ENCODE results near the gene ADGRL3.

Gene ADGRL3

DNA sequence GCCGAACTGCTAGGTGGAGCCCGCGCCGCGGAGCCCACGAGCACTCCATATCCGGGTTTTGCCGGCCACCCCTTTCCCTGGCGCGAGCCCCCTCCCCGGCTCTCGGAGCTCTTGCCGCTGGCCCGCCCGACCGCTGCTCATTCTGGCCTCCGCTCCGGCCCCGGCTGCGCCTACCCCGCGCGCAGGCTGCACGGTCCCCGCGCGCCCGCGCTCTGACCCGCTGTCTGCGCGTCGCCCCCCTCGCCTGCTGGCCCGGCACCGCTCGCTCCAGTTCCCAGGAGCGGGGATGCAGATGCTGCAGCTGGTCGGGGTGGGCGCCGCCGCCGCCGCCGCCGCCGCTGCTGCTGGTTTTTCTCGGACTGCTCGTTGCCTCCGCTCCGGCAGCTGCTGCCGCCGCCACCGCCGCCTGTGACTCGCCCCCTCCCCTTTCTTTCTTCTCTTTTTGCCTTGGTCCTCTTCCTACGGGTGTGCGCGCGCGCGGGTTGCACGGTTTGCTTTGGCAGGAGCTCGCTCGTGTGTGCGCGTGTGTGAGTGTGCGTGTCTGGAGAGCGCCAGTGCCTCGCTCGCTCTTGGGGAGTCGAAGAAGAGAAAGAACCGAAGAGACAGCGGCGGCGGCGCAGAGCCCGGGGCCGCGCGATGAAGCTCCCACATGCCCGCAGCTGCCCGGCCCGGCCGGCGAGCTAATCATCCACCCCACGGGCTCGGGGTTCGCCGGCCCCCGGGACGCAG is at the start of gene ADGRL3:
TSS of gene ADGRL3 (plus strand) at position 140 of the 729 bp plus-strand sequence.
- DNase-seq (ENCODE audit: low read depth), result no peak

DNA sequence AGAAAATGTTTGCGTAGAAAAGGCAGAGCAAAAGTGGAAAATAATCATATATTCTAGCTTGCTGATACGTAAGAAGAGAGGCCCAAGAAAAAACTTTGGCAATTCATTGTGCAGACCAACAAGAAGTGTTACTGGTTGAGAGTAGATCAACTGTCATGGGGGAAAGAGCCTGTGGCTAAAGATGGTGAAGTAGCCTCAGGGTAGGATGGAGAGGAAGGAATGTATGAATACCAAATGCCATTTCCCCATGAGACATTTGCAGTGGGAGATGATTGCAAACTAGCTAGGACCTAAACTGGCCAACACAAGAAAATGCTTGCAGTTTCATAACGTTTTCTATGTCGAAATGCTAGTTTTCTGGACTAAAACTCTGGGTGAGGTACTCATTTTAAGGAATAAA is 47.7 kb upstream of the ADGRL3 start:
- DNase-seq (ENCODE audit: low read depth), result no peak

DNA sequence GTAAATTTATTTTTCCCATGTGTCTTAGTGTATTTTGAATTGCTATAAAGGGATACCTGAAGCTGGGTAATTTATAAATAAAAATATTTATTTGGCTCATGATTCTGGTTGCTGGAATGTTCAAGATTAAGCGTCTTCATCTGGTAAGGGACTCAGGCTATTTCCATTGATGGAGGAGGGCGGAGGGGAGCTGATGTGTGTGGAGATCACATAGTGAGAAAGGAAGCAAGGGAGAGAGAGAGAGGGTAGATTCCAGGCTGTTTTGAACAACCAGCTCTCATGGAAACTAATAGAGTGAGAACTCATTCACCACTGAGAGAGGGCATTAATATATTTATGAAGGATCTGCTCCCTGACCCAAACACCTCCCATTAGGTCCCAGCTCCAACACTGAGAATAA is 39.6 kb upstream of the ADGRL3 start:
- DNase-seq (ENCODE audit: low read depth), result no peak

DNA sequence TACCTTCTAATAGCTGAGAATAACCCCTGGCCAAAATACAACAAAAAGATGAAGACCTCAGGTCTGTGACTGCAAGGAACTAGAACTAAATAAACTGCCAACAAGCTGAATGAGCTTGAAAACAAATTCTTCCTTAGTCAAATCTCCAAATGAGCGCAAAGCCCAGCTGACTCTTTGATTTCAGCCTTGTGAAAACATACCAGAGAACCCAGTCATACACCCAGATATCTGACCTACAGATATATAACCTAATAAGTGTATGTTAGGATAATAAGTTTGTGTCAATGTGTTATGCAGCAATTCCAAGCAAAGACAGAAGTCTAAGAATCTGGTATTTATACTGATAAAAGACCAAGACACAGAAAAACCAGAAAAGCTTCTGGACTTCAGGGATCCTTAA is 38.0 kb upstream of the ADGRL3 start:
- DNase-seq (ENCODE audit: low read depth), result no peak

DNA sequence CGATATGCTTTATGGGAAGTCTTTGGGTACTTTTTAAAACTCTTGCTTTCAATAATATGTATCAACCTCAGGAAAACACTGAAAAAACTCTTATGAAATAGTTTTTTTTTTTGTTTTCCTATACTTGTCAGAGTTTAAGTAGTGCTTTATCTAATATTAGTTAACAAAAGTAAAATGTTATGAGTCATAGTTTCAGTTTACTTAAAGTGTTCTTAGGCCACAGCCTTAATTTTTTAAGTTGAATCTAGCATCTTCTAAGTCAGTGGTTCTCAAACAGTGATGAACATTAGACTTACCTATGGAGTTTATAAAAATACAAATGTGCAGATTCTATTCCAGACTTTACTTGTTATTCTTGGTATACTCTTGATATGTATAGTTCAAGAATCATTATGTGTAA is 26.3 kb upstream of the ADGRL3 start:
- DNase-seq (ENCODE audit: low read depth), result no peak

DNA sequence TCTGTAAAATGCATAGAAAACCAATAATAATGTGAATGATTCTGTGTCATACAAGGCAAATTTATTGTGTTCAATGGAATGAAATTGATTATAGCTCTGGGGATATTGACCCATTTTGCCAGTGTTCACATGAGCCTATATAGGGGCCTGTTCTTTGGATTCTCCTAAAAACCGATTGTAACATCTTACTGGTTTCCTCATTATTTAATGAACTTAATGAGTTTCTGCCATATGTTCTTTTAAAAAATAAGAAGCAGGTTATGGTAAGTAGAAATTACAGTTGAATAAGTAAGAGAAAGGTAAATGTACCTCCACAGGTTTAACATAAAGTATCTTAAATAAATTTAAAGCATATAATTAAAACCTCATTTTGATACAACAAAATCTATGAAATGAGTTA is 24.6 kb upstream of the ADGRL3 start:
- DNase-seq (ENCODE audit: low read depth), result no peak

DNA sequence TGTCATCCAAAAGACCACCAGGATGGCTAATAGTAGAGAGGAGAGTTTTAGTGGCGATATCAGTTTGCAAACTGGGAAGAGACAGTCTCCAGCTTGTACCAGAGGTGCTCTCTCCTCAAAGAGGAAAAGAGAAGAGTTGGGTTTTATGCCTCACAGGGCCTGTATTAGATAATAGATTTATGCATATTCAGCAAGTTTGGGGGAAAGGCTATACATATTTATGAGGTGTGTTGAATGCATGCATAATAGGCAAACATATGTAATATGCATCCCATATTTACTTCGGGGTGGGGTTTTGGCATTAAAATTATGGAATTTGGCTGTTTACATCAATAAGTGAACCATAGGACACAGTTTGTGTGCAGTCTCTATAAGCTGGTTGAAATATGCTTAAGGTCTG is 22.8 kb upstream of the ADGRL3 start:
- DNase-seq (ENCODE audit: low read depth), result no peak

DNA sequence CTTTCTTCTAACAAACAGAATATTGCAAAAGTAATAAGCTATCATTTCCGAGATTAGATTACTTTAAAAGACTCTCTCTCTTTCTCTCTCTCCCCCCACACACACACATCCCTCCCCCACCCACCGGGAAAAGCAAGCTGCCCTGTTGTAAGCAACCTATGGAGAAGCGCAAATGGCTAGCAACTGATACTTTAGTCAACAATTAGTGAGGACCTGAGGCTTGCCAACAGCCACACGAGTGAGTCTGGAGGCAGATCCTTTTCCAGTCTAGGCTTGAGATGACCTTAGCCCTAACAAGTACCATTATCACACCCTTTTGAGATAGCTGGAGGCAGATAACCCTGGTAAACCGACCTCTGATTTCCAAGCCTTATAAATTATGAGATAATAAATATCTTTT is 19.7 kb upstream of the ADGRL3 start:
- no peak for DNase-seq (ENCODE audit: low read depth)

DNA sequence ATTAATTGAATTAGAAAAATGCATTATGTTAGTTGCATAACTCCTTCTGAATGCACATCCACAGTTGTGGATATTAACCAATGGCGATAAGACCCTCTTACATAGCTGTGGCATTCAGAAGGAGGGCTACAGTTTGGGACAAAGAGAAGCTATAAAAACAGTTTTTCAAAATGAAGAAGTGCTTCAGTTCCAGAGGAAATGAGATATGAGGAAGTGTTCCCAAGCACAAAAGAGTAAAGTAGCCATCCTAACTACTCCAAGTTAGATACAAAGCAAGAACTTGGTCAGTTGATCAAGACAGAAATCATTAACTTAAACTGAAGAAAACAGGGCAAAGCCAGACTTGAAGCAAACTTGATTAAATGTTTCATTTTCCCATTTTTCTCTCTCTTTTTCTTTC is 17.2 kb upstream of the ADGRL3 start:
- no peak for DNase-seq (ENCODE audit: low read depth)

DNA sequence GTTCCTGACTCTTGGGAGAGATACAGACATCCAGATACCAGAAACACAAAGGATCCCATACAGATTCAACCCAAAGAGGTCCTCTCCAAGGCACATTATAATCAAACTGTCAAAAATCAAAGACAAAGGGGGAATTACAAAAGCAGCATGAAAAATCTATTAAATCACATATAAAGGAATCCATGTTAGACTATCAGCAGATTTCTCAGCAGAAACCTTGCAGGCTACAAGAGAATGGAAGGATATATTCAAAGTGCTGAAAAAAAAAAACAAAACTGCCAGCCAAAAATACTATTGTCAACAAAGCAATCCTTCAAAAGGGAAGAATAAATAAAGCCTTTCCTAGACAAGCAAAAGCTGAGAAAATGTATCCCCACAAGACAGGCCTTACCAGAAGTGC is 14.8 kb upstream of the ADGRL3 start:
- DNase-seq (ENCODE audit: low read depth), result no peak

DNA sequence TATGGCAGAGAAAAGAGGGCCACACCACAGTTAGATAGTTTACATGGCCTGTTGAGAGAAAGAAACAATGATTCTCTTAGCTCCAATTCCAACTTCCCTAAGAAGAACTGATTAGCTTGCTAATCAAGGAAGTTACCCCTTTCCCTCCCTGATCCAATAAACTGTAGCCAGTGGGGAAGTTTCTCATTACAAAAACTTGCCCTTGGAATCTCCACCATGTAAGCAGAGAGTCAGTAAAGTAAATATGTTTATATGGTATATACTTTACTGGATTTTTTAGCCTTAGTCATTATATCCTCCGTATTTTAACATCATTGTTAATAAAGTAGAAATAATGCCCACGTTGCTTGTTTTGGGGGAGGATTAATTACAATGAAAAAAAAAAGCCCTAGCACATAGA is 7.7 kb upstream of the ADGRL3 start:
- DNase-seq (ENCODE audit: low read depth), result no peak

DNA sequence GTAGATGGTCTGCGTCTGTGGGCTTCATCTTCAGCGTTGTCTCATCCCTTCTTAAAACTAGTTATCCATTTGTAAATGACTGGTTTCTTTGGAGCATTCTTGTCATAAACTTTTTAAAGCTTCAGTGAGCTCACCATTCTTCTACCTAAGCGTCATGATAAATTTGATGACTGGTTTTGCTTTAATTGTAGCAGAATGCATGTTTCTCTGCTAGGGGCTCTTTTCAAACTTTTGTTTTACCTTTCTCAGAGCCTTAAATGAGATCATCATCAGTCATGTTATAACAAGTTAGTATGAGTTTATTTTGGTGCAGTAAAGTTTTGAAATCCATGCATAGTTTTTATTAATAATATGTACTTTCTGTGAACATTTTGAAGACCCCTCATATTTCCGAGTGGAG is 6.3 kb upstream of the ADGRL3 start:
- no peak for DNase-seq (ENCODE audit: low read depth)

DNA sequence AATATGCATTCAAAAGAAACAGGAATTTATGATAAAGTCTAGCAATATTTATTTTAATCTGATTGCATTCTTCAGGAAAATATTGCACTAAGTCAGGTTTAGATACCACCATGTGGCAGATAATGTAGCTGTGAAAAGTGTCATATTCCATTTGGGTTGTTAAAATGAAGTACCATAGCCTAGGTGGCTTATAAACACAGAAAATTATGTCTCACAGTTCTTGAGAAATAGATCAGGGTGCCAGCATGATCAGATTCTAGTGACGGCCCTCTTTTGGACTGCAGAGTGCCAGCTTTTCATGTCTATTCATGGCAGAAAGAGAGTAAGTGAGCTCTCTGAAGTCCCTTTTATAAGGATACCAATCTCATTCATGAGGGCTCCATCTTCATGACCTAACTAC is 5.6 kb upstream of the ADGRL3 start:
- DNase-seq (ENCODE audit: low read depth), result no peak

DNA sequence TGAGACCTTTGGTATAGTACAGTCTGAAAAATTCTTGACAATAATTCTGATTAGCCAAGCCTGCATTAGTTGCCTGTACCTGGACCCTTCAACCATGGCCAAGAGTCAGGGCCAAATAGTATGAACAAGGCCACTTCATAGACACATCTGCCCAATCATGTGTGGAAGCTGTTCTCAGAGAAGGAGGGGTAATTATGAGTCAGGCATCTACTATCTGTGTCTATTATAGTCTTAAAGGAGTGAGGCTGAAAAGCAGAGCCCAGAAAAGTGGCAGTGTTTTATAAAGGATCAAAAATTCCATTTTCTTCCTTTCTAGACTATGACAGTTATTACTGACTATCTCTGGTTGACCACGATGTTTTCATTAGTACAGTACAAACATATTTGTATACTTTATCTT is 5.0 kb upstream of the ADGRL3 start:
- DNase-seq (ENCODE audit: low read depth), result no peak

DNA sequence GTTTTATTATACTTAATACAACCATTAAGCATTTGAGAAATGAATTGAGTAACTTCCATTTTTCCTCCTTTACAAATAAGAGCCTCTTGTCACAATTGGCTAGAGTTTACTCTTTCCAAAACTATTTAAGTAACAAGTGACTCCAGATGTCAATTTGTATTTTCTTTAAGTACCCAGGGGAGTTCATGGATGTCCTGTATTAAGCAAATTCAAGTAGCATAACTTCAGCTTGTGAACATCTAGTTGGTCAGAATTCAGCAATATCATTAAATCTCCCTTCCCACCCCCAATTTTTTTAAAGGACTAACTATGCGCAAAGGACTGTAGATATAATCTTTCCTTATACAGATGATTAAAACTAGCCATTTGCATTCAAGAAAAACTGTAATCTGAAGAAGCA is 1.4 kb upstream of the ADGRL3 start:
- no peak for DNase-seq (ENCODE audit: low read depth)

DNA sequence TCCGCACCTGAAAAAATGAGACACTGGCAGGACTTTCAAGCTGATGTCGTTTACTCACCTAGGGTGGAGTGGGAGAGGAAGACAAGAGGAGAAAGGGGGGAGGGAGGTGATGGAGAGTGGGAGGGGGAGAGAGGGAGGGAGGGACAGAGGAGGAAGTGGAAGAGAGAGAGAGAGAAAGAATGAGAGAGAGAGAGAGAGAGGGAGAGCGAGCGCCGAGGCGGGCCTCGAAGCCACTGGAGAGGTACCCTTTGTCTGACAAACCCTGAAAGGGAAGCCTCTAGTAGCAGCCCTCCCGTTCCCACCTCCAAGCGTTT is 296 bp upstream of the ADGRL3 start:
- no peak for DNase-seq (ENCODE audit: low read depth)

DNA sequence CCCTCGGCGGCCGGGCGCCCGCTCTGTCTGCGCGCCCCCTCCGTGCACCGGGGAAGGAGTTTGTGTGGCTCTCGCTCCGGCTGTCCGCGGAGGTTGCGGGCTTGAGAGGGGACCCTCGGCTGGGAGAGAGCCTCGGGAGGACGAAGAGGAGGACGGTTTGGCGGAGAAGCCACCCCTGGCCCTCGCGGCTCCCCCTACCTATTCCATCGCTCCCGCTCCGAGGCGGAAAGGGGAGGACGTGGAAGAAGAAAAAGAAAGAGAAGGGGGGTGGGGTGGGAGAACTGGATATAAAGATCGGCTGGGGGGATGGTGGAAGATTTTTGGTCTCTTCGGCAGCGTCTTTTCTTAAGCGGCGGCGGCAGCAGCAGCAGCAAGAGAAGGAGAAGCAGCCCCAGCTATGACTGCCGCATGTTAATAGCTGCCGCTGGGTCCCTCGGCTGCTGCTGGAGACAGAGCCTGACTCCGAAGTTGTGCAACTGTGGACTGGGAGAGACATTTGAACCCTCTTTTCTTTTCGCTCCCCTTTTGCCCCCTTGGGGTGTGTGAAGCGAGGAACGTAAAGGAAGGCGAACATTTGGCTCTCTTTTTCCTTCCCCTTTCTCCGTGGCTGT is 895 bp downstream of the ADGRL3 start:
- DNase-seq (ENCODE audit: low read depth), result no peak

DNA sequence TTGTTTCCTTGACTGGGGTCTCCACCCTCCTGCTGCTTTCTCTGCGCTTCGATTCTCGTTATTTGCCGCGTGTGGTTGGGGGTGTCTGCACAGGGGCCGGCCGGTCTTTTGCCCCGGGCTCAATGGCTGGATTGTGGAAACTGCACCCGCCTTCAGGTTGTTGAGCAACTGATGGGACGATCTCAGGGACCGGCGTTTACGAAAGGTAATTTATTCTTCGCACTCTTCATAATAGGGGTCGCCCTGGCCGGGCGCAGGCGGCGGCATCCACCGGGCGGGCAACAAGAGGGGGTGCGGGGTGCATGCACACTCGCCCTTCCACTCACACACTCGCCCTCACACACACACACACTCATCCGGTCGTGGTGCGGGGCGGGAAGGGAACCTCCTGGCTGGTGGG is 1.4 kb downstream of the ADGRL3 start:
- no peak for DNase-seq (ENCODE audit: low read depth)

DNA sequence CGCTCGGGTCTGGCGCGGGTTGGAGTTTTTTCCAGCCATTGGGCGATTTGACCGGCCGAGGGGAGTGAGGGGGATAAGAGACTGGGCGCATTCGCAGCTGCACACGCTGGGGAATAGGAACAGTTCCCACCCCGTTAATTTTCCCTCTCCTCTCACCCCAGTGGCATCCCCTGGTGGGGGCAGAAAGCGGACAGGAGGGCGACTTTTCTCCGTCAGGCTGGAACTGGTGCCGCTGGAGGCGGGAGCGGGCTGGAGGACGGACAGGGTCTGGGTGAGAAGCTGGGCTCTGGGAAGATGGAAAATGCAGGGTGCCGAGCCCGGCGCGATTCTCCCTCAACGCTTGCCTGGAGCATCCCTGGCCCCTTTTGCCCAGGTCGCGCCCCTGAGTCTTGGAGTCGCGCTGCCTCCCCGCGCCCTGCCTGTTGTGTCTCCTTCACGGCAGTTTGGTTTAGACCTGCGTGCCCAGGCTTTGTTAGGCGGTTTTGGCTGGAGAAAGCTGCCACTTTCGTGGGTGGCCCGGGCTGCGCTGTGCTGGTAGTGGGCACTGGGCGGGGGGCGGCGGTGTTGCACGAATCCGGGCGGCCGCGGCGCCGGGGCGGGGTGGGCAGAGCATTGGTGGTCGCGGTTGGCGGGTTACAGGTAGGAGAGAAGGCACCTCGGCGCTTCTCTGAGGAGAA is 2.0 kb downstream of the ADGRL3 start:
- DNase-seq (ENCODE audit: low read depth), result no peak

DNA sequence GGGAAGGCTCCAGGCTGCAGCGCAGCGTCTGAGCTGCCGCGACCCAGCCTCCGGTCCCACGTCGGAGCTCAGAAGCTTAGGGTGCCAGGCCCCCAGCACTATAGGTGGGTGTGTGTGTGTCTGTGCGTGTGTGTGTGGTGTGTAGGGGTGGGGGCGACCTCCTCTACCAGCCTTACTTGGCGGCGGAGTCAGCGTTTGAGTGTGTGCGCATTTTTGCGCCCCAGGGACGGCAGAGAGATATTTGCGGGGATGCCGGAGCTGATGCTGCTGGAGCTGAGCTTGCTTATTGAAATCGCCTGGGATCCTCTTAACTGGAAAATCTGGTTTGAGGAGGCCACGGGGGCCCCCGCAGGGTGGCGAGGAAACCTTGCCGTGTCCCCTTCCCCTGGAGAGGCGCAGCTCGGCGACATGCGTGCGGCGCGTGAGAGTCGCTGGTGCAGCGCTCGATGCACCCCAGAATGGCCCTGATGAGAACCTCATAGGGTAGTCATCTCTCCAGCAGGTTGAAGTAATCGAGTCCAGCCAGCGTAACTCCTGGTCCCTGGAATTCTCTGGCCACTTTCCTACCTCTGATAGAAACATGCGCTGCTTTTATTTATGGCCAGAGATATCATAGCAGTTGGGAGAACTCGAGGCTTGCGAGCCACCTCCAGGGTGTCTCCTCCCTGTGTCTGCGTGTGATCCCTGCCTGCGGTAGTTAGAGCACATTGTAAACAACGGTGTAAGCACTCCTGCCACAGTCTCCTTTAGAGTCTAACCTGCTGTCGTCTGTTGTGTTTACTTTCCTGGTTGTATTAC is 2.7 kb downstream of the ADGRL3 start:
- no peak for DNase-seq (ENCODE audit: low read depth)

DNA sequence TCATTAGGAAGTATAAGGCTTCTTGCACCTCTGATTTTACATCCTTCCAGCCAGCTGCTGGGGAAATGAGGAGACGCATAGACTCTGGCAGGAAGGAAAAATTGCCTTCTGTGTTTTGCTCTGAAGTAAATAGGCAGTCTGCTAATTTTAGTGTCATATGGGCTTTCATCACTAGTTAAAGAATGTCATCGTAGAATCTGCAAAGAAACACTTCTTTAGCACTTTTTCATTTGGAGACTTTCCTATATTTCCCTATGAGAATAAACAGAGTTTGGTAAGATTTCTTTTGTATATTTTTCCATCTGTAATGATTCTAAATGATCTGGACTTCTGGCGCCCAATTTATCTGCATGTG is 3.3 kb downstream of the ADGRL3 start:
- no peak for DNase-seq (ENCODE audit: low read depth)

DNA sequence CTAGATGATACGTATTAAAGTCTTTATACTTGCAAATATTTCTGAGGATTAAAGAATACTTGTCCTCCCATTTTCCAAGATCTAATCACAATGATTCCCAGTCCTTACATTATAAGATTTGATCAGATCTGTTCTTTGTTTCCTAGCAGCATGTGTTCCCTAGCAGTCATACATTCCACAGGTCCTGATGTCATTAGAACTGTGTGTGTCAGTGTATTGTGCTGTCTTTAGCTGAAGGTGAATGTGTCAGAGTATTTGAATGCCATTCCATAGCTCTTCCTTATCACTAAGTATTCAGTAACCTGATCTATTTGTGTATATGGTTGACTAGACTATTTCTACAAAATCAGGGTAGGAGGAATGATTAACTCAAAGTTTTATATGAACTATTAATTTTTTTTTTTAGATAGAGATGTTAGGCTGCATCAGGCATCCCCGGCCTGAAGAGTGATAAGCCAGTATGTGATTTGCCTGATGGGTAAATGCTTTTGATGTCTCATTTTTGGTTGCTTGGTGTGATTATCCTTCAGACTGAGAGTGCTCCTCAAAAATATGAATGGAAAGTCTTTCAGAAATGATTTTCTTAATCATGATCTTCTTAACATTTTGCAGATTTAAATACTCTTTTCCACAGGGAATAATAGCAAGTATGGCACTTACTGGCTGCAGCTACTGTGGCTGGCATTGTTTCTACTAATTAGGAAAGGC is 4.4 kb downstream of the ADGRL3 start:
- DNase-seq (ENCODE audit: low read depth), result no peak

Measured in activated T-cell treated with anti-CD3 and anti-CD28 coated beads for 24 hours (primary cell).